Muscle layer of duodenum (tissue), 2 donors: Measurements from ENCODE around the gene NMUR2.

Experiments
- H3K27ac ChIP-seq: one replicate; pipeline ENCODE4 v1.7.0; 2013; ENCODE audit warnings: mild to moderate bottlenecking, low read length
- H3K27me3 ChIP-seq: one replicate; pipeline ENCODE4 v1.7.0; 2013; ENCODE audit warnings: low read depth, mild to moderate bottlenecking, control low read depth, low read length
- H3K36me3 ChIP-seq, 2 donors: one replicate each; pipeline ENCODE4 v1.7.0; 2013; ENCODE audit warnings: low read length in 2 of 2, control low read depth in 1 of 2, mild to moderate bottlenecking in 1 of 2; ENCODE audit not compliant: insufficient read depth in 2 of 2, control insufficient read depth in 1 of 2
- H3K4me1 ChIP-seq, 2 donors: one replicate each; pipeline ENCODE4 v1.7.0; 2013; ENCODE audit warnings: low read length in 2 of 2, mild to moderate bottlenecking in 2 of 2, control low read depth in 1 of 2, moderate library complexity in 1 of 2; ENCODE audit not compliant: insufficient read depth in 2 of 2, control insufficient read depth in 1 of 2
- H3K4me3 ChIP-seq, 2 donors: one replicate each; pipeline ENCODE4 v1.7.0; 2013; ENCODE audit warnings: low read length in 2 of 2, low read depth in 1 of 2, mild to moderate bottlenecking in 1 of 2
- H3K9me3 ChIP-seq, 2 donors: one replicate each; pipeline ENCODE4 v1.7.0; 2013; ENCODE audit warnings: low read length in 2 of 2, control low read depth in 1 of 2, mild to moderate bottlenecking in 1 of 2; ENCODE audit not compliant: control insufficient read depth in 1 of 2
- donor health status: healthy.

NMUR2 gene

GRCh38 chr5:152405145-152405544 is at the start of gene NMUR2:
NMUR2 (minus strand) TSS chr5:152405279; CDS start chr5:152405113, 166 bp downstream.
- H3K4me3 ChIP-seq, result no peak within 1 kb of the TSS
- H3K27ac ChIP-seq, result no peak within 1 kb of the TSS
- H3K4me1 ChIP-seq, result no peaks in the 10 kb centered on the region
- H3K27me3 ChIP-seq, result no peaks in the 10 kb centered on the region
- H3K36me3 ChIP-seq, result no peaks in the 10 kb centered on the region
- H3K9me3 ChIP-seq, result no peaks in the 10 kb centered on the region

GRCh38 chr5:152443935-152444334 is 38.9 kb upstream of the NMUR2 start:
- Histone ChIP-seq H3K4me1 (no peaks in the 10 kb centered on the region), H3K27ac (no peak overlapping the region), H3K36me3 (no peaks in the 10 kb centered on the region), H3K4me3 (no peak overlapping the region), H3K27me3 (no peaks in the 10 kb centered on the region), H3K9me3 (no peaks in the 10 kb centered on the region)

- H3K27ac ChIP-seq, result no peak overlapping the region
- H3K9me3 ChIP-seq, result no peaks in the 10 kb centered on the region
- H3K4me3 ChIP-seq, result no peak overlapping the region
- no peaks in the 10 kb centered on the region for H3K4me1 ChIP-seq
- H3K27me3 ChIP-seq, result no peaks in the 10 kb centered on the region
- no peaks in the 10 kb centered on the region for H3K36me3 ChIP-seq
Measured at GRCh38 chr5:152439791-152440190, 34.7 kb upstream of the NMUR2 start.

DNA sequence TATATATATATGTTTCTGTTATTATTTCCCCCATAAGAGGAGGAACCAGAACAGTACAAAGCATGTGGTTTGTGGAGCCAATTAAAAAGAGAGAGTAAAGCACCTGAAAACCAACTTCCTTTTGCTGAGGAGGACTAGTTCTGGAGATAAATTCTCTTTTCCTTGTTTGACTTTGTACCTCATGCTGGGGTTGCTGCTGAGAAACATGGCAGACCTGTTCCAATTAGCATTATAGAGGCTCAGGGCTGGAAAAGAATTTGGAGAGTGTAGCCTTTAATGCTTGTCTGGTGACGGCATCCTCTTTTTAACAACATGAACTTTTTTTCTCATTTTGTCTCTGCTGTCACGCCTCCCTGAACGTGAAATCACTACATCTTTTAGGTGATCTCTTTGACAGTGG is 32.8 kb upstream of the NMUR2 start:
- H3K27ac ChIP-seq, result no peak overlapping the region
- H3K36me3 ChIP-seq, result no peaks in the 10 kb centered on the region
- no peaks in the 10 kb centered on the region for H3K9me3 ChIP-seq
- no peak overlapping the region for H3K4me3 ChIP-seq
- H3K27me3 ChIP-seq, result no peaks in the 10 kb centered on the region
- H3K4me1 ChIP-seq, result no peaks in the 10 kb centered on the region

DNA sequence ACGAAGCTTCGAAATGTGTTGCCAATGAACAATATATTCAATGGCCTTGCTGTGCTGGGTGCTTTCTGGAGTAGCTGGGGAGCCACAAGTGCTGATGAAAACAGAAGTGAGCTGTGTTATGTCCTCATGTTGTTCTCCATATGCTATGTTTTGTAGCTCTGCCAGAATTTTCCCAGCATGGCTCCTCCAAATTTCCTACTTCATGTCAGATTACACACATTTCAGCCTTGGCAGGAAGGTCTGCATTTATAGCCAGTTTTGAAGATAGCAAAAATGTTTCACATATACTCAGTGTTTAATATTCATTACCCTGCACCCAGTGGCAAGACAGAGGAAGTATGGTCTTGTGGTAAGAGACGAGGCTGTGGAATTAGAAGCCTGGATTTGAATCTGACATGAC is 22.6 kb upstream of the NMUR2 start:
- Histone ChIP-seq H3K9me3 (no peaks in the 10 kb centered on the region), H3K36me3 (no peaks in the 10 kb centered on the region), H3K4me1 (no peaks in the 10 kb centered on the region), H3K27me3 (no peaks in the 10 kb centered on the region), H3K4me3 (no peak overlapping the region), H3K27ac (no peak overlapping the region)

DNA sequence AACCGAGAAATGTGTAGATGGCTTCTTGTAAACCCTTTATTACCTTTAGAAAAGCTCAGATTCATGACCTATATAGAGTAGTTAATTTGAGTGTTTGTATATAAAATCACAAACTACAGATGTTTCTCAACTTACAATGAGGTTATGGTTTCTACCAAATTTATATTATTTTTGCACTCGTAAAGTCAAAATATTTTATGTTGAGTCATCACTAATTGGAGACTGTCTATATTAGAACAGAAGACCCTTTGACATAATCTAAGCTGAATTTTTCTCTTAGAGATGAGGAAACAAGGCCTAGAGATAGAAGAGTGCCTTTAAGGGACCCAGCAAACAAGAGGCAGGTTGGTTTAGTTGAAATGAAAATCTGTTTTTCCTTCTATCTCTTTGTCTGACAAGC is 20.0 kb upstream of the NMUR2 start:
- H3K4me3 ChIP-seq, result no peak overlapping the region
- no peaks in the 10 kb centered on the region for H3K36me3 ChIP-seq
- H3K27ac ChIP-seq, result no peak overlapping the region
- no peaks in the 10 kb centered on the region for H3K9me3 ChIP-seq
- no peaks in the 10 kb centered on the region for H3K4me1 ChIP-seq
- H3K27me3 ChIP-seq, result no peaks in the 10 kb centered on the region

GRCh38 chr5:152424501-152424900 is 19.4 kb upstream of the NMUR2 start:
- no peaks in the 10 kb centered on the region for H3K36me3 ChIP-seq
- no peak overlapping the region for H3K27ac ChIP-seq
- no peaks in the 10 kb centered on the region for H3K4me1 ChIP-seq
- no peaks in the 10 kb centered on the region for H3K27me3 ChIP-seq
- no peaks in the 10 kb centered on the region for H3K9me3 ChIP-seq
- H3K4me3 ChIP-seq, result no peak overlapping the region

DNA sequence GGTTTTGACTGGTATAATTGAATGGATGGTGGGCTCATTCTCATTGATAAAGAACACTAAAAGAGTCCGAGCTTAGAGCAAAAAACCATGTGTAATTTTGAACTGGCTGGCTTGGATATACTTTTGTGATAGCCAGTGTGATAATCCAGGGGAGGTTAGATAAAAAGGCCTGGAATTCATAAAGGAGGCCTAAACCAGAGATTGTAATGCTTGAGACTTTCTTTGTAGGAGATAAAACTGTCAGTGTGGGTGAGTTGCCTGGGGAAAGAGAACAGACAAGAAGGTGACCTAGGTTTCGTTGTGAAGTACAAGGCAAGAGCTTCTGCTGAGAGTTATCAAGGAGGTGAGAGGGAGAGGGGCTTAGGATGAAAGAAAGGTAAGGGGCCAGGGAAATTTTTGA is 17.0 kb upstream of the NMUR2 start:
- no peaks in the 10 kb centered on the region for H3K36me3 ChIP-seq
- H3K27me3 ChIP-seq, result no peaks in the 10 kb centered on the region
- H3K9me3 ChIP-seq, result no peaks in the 10 kb centered on the region
- no peaks in the 10 kb centered on the region for H3K4me1 ChIP-seq
- no peak overlapping the region for H3K4me3 ChIP-seq
- no peak overlapping the region for H3K27ac ChIP-seq

DNA sequence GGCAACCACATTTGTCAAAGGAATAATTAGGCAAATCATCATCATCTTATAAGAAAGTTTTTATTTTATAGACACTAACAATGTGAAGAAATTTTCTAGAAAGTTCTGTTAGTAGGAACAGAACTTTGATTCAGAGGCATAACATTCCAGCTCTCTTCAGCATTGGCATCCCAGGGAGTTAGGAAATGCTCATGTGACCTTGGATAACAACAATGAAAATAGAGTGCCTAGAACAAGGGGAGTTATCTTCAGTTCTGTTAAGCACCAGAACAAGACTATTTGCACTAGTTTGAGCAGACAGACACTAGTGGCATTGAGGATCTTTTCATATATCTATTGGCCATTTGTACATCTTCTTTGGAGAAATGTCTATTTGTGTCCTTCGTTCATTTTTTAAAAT is 7.0 kb upstream of the NMUR2 start:
- Histone ChIP-seq H3K9me3 (peaks cover 0 to 4% of the 10 kb centered on the region in 2 donors), H3K4me3 (no peak overlapping the region), H3K27ac (no peak overlapping the region), H3K27me3 (no peaks in the 10 kb centered on the region), H3K4me1 (no peaks in the 10 kb centered on the region), H3K36me3 (no peaks in the 10 kb centered on the region)

- H3K27ac ChIP-seq, result no peak overlapping the region
- no peak overlapping the region for H3K4me3 ChIP-seq
- no peaks in the 10 kb centered on the region for H3K36me3 ChIP-seq
- no peaks in the 10 kb centered on the region for H3K9me3 ChIP-seq
- H3K4me1 ChIP-seq, result no peaks in the 10 kb centered on the region
- H3K27me3 ChIP-seq, result no peaks in the 10 kb centered on the region
Measured at GRCh38 chr5:152406082-152406481, 1.0 kb upstream of the NMUR2 start.

GRCh38 chr5:152404494-152404893 is 585 bp downstream of the NMUR2 start:
- Histone ChIP-seq H3K4me3 (no peak overlapping the region), H3K36me3 (no peaks in the 10 kb centered on the region), H3K4me1 (no peaks in the 10 kb centered on the region), H3K9me3 (no peaks in the 10 kb centered on the region), H3K27ac (no peak overlapping the region), H3K27me3 (no peaks in the 10 kb centered on the region)

GRCh38 chr5:152403046-152403445 is 2.0 kb downstream of the NMUR2 start:
- Histone ChIP-seq H3K27me3 (no peaks in the 10 kb centered on the region), H3K36me3 (no peaks in the 10 kb centered on the region)

More at GRCh38 chr5:152403046-152403445, 2.0 kb downstream of the NMUR2 start:
- no peaks in the 10 kb centered on the region for H3K9me3 ChIP-seq
- H3K27ac ChIP-seq, result no peak overlapping the region
- no peak overlapping the region for H3K4me3 ChIP-seq
- H3K4me1 ChIP-seq, result no peaks in the 10 kb centered on the region
